Bronchial epithelial cell (primary cell): ENCODE results near the gene PAPOLG. TPM values are rescaled to one million over a fixed set of nuclear protein-coding genes. Genes with fewer than 3 reads are reported as not detected.

ENCODE experiments used
- DNase-seq: peaks from one replicate; pipeline ENCODE4 v3.0.0-alpha.2; 2010; ENCODE audit warnings: low read depth
- FAIRE-seq: peaks from 2 replicates; lab custom pipeline; 2011; peaks lifted over from hg19 to GRCh38; lab: Jason Lieb, UNC
- H3K27me3 ChIP-seq: 2 replicates; pipeline ENCODE4 v1.5.1; 2011; ENCODE audit warnings: low read length; ENCODE audit not compliant: control insufficient read depth, insufficient read depth
- H3K36me3 ChIP-seq: 2 replicates; pipeline ENCODE4 v1.5.1; 2011; ENCODE audit warnings: low read length; ENCODE audit not compliant: control insufficient read depth, insufficient read depth
- H3K4me3 ChIP-seq: 2 replicates; pipeline ENCODE4 v1.5.1; 2011; ENCODE audit warnings: mild to moderate bottlenecking, low read depth, low read length, control low read depth
- CTCF ChIP-seq: IDR thresholded peaks from 2 replicates; pipeline ENCODE4 v1.5.1; 2011; ENCODE audit warnings: mild to moderate bottlenecking, moderate library complexity, low read length, control low read depth, inconsistent platforms; ENCODE audit not compliant: insufficient read depth, severe bottlenecking
- total RNA-seq: library from RNA; depleted of rRNA; stranded (reverse); fragments of >200 nt; gene quantifications from 2 replicates; pipeline ENCODE4 v1.2.1, GENCODE V29; 2014

PAPOLG gene
- total RNA-seq, 1 donor from 2014 or later, result 9.7 TPM

GRCh38 chr2:60739156-60739555 lies 16.9 kb upstream of the PAPOLG start:
- Histone ChIP-seq H3K36me3 (no peaks in the 10 kb centered on the region), H3K4me3 (no peak overlapping the region), H3K27me3 (no peaks in the 10 kb centered on the region)
- TF ChIP-seq CTCF, result no peak
- no peak for DNase-seq
- no peak for FAIRE-seq

GRCh38 chr2:60741576-60741975 lies 14.5 kb upstream of the PAPOLG start:
- no peak for DNase-seq
- no peak for FAIRE-seq
- TF ChIP-seq CTCF, result no peak
- Histone ChIP-seq H3K4me3 (no peak overlapping the region), H3K27me3 (no peaks in the 10 kb centered on the region), H3K36me3 (no peaks in the 10 kb centered on the region)

GRCh38 chr2:60742419-60742818 lies 13.6 kb upstream of the PAPOLG start:
- no peaks in the 10 kb centered on the region for H3K27me3 ChIP-seq
- H3K4me3 ChIP-seq, result no peak overlapping the region
- FAIRE-seq, result no peak
- H3K36me3 ChIP-seq, result no peaks in the 10 kb centered on the region
- TF ChIP-seq CTCF, result no peak
- no peak for DNase-seq

GRCh38 chr2:60745330-60745729 lies 10.7 kb upstream of the PAPOLG start:
- no peaks in the 10 kb centered on the region for H3K36me3 ChIP-seq
- no peak overlapping the region for H3K4me3 ChIP-seq
- TF ChIP-seq CTCF, result no peak
- H3K27me3 ChIP-seq, result no peaks in the 10 kb centered on the region
- DNase-seq (no peak), FAIRE-seq (no peak)

GRCh38 chr2:60745761-60746160 lies 10.3 kb upstream of the PAPOLG start:
- FAIRE-seq, result no peak
- H3K4me3 ChIP-seq, result no peak overlapping the region
- TF ChIP-seq CTCF, result no peak
- H3K27me3 ChIP-seq, result no peaks in the 10 kb centered on the region
- no peak for DNase-seq
- H3K36me3 ChIP-seq, result no peaks in the 10 kb centered on the region

GRCh38 chr2:60746318-60746717 lies 9.8 kb upstream of the PAPOLG start:
- FAIRE-seq, result no peak

More at GRCh38 chr2:60746318-60746717, 9.8 kb upstream of the PAPOLG start:
- Histone ChIP-seq H3K36me3 (no peaks in the 10 kb centered on the region), H3K27me3 (no peaks in the 10 kb centered on the region), H3K4me3 (no peak overlapping the region)
- no peak for DNase-seq
- no peak for TF ChIP-seq CTCF
